Stomach (tissue), 9 donors: Measurements from ENCODE around the gene HNF1B. TPM values are rescaled to one million over a fixed set of nuclear protein-coding genes. Genes with fewer than 3 reads are reported as not detected.

ENCODE experiments used
- DNase-seq, 2 donors: peaks; one replicate each; pipeline versions ENCODE4 v3.0.0 to v3.0.0-alpha.2; 2013 to 2019
- H3K27ac ChIP-seq, 5 donors: fragments of 200-600 bp in 4 of 5; sonication (generic) in 4 of 5; one replicate each; pipeline ENCODE4 v1.5.1; 2013 to 2019; ENCODE audit warnings: mild to moderate bottlenecking in 1 of 5, moderate library complexity in 1 of 5
- H3K27me3 ChIP-seq, 3 donors: fragments of 200-600 bp; sonication (generic); one replicate each; pipeline ENCODE4 v1.5.1; 2017 to 2019; ENCODE audit warnings: mixed run types in 1 of 3
- H3K36me3 ChIP-seq, 4 donors: fragments of 200-600 bp; sonication (generic); 1 replicate in 3 of 4; 2 replicates in 1 of 4; pipeline ENCODE4 v1.5.1; 2016 to 2019
- H3K4me1 ChIP-seq, 4 donors: fragments of 200-600 bp; sonication (generic); one replicate each; pipeline ENCODE4 v1.5.1; 2016 to 2019
- H3K4me3 ChIP-seq, 4 donors: fragments of 200-600 bp; sonication (generic) in 3 of 4; one replicate each; pipeline ENCODE4 v1.5.1; 2016 to 2019; ENCODE audit warnings: mild to moderate bottlenecking in 1 of 4
- H3K9me3 ChIP-seq, 4 donors: fragments of 200-600 bp; sonication (generic); one replicate each; pipeline ENCODE4 v1.5.1; 2016 to 2019
- CTCF ChIP-seq, 7 experiments: fragments of 450-650 bp in 4 of 7; fragments of 200-600 bp in 3 of 7; sonication (generic) in 3 of 7; IDR thresholded peaks; one replicate each; pipeline ENCODE4 v1.5.1; 2016 to 2019; ENCODE audit warnings: antibody characterized with exemption in 7 of 7, control low read depth in 2 of 7, mild to moderate bottlenecking in 1 of 7
- EP300 ChIP-seq: sonication (generic); formaldehyde crosslinking; IDR thresholded peaks from one replicate; pipeline ENCODE4 v1.6.1; 2017; ENCODE audit warnings: antibody characterized with exemption
- POLR2A ChIP-seq, 4 donors: fragments of 450-650 bp; IDR thresholded peaks; one replicate each; pipeline ENCODE4 v1.6.1; 2016; ENCODE audit warnings: antibody characterized with exemption in 4 of 4, control low read depth in 2 of 4, mild to moderate bottlenecking in 1 of 4, moderate library complexity in 1 of 4
- POLR2AphosphoS5 ChIP-seq, 3 donors: sonication (generic); formaldehyde crosslinking; IDR thresholded peaks; one replicate each; pipeline ENCODE4 v1.6.1; 2016; ENCODE audit warnings: antibody characterized with exemption in 3 of 3
- WGBS, 5 donors: extraction: QIAGEN DNeasy Blood & Tissue Kit in 3 of 5; methylation state at CpG; one replicate each; pipeline versions ENCODE4 v1.1.5 to v1.1.7; 2013 to 2018; 5-methylcytosine and 5-hydroxymethylcytosine counted together
- intact Hi-C: fragments of 100-400 bp; cut with DNase I; formaldehyde crosslinking; loops from one replicate; pipeline ENCODE4 v1.15.1; 2023; ENCODE audit warnings: low total_unique reads
- polyA plus RNA-seq, 3 donors: library from polyadenylated mRNA; stranded (reverse); fragments of 200-250 nt; gene quantifications; one replicate each; pipeline ENCODE4 v1.2.3, GENCODE V29; 2013
- total RNA-seq, 5 donors: library from RNA; depleted of rRNA; stranded (reverse); fragments of >200 nt; gene quantifications; one replicate each; pipeline versions ENCODE4 v1.1.0 to v1.2.3, GENCODE V29; 2014 to 2016
- donor health status: healthy with polysubstance abuse.
- donor health status: Bipolar disorder and iron deficiency.
- donor health status: healthy.

Gene HNF1B
- total and polyA plus RNA-seq, 8 donors, result 0.58 to 19.2 (median 7.0) TPM

DNA sequence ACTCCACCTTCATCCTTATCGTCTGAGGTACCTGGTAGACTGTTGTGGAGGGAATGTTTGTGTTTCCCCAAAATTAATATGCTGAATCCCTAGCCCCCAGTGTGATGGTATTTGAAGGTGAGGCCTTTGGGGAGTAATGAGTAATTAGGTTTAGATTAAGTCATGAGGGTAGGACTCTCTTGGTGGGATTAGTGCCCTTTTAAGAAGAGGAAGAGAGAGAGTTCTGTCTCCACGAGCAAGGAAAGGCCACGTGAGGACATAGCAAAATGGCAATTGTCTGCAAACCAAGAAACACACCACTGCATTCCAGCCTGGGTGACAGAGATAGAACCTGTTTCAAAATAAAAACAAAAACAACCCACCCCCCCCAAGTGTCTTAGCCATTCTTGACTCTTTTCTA lies 80.6 kb downstream of the HNF1B start:
- Histone ChIP-seq H3K4me1 (no peaks in the 10 kb centered on the region), H3K27me3 (no peaks in the 10 kb centered on the region), H3K36me3 (no peaks in the 10 kb centered on the region), H3K4me3 (no peak overlapping the region), H3K9me3 (no peaks in the 10 kb centered on the region), H3K27ac (no peak overlapping the region)
- TF ChIP-seq POLR2A (IDR thresholded peaks at IDR 0.05) (no peak), POLR2AphosphoS5 (IDR thresholded peaks at IDR 0.05) (no peak), CTCF (IDR thresholded peaks at IDR 0.05) (no peak), EP300 (no peak)
- no peak for DNase-seq
- intact Hi-C loops, result no loop called here
- 84 to 91% (median 86%) methylated on average over 3 of the region's 3 CpGs for WGBS, 5 donors

- TF ChIP-seq CTCF (IDR thresholded peaks at IDR 0.05) (no peak), EP300 (no peak), POLR2A (IDR thresholded peaks at IDR 0.05) (no peak), POLR2AphosphoS5 (IDR thresholded peaks at IDR 0.05) (no peak)
- 41 to 69% (median 52%) methylated on average over 4 of the region's 4 CpGs for WGBS, 5 donors
- Histone ChIP-seq H3K4me3 (no peak overlapping the region), H3K36me3 (no peaks in the 10 kb centered on the region), H3K27me3 (no peaks in the 10 kb centered on the region), H3K9me3 (no peaks in the 10 kb centered on the region), H3K27ac (no peak overlapping the region), H3K4me1 (no peaks in the 10 kb centered on the region)
- intact Hi-C loops, result no loop called here
- no peak for DNase-seq
Measured at GRCh38 chr17:37662353-37662752, 82.5 kb downstream of the HNF1B start.

- H3K36me3 ChIP-seq, result no peaks in the 10 kb centered on the region
- intact Hi-C loops, result no loop called here
- H3K27ac ChIP-seq, result no peak overlapping the region
- WGBS, 5 donors, result 59 to 77% (median 71%) methylated on average over 1 of the region's 1 CpG
- no peaks in the 10 kb centered on the region for H3K9me3 ChIP-seq
- DNase-seq, result no peak
- TF ChIP-seq POLR2A (IDR thresholded peaks at IDR 0.05), result no peak
- no peak for TF ChIP-seq EP300
- no peak for TF ChIP-seq CTCF (IDR thresholded peaks at IDR 0.05)
- TF ChIP-seq POLR2AphosphoS5 (IDR thresholded peaks at IDR 0.05), result no peak
- no peaks in the 10 kb centered on the region for H3K27me3 ChIP-seq
- H3K4me3 ChIP-seq, result no peak overlapping the region
- no peaks in the 10 kb centered on the region for H3K4me1 ChIP-seq
Measured at GRCh38 chr17:37661400-37662014, 83.4 kb downstream of the HNF1B start.

DNA sequence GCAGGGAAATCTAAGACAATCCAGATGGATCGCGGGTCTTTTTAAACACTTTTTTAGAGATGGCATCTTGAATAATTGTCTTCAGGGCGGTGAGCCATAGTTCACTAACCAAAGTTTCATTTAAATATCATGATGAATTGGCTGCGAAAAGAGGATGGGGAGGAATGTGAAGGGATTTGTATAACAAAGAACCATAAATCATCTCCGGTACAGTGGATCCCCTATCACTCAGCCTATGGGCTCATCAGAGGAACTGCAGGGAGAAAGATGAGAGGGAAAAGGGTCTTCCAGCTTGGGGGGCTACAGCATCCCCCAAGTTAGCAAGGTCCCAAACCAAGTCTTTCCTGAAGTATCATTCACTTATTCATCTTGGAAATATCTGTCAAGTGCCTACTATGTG lies 84.9 kb downstream of the HNF1B start:
- intact Hi-C loops, result no loop called here
- 66 to 86% (median 79%) methylated on average over 5 of the region's 5 CpGs for WGBS, 5 donors
- no peaks in the 10 kb centered on the region for H3K9me3 ChIP-seq
- H3K27me3 ChIP-seq, result no peaks in the 10 kb centered on the region
- no peaks in the 10 kb centered on the region for H3K4me1 ChIP-seq
- no peak overlapping the region for H3K27ac ChIP-seq
- no peaks in the 10 kb centered on the region for H3K36me3 ChIP-seq
- no peak for DNase-seq
- H3K4me3 ChIP-seq, result no peak overlapping the region
- TF ChIP-seq EP300, result no peak
- TF ChIP-seq CTCF (IDR thresholded peaks at IDR 0.05), result no peak
- TF ChIP-seq POLR2AphosphoS5 (IDR thresholded peaks at IDR 0.05), result no peak
- no peak for TF ChIP-seq POLR2A (IDR thresholded peaks at IDR 0.05)
